DOHH2 (cell line): ENCODE results near the gene ZNF622.

Experiments used
- H3F3A ChIP-seq: fragments of 200-600 bp; sonication (generic), shearing (Covaris generic); 2 replicates; pipeline ENCODE4 v1.6.0; 2016; ENCODE audit warnings: antibody characterized with exemption, mild to moderate bottlenecking; ENCODE audit not compliant: control insufficient read depth, insufficient read depth
- H3K27ac ChIP-seq: fragments of 200-600 bp; sonication (generic); 2 replicates; pipeline ENCODE4 v1.5.1; 2014; ENCODE audit warnings: low read depth, mild to moderate bottlenecking, low read length, moderate library complexity
- H3K27me3 ChIP-seq: fragments of 200-600 bp; sonication (generic); 2 replicates; pipeline ENCODE4 v1.6.1; 2014; ENCODE audit warnings: mild to moderate bottlenecking, low read length, mixed read lengths; ENCODE audit not compliant: control insufficient read depth
- H3K36me3 ChIP-seq: fragments of 200-600 bp; sonication (generic); 2 replicates; pipeline ENCODE4 v1.6.1; 2014; ENCODE audit warnings: mild to moderate bottlenecking, low read length, moderate library complexity, mixed read lengths; ENCODE audit not compliant: control insufficient read depth
- H3K4me1 ChIP-seq: fragments of 200-600 bp; sonication (generic); 2 replicates; pipeline ENCODE4 v1.6.1; 2014; ENCODE audit warnings: mild to moderate bottlenecking, low read length, mixed read lengths; ENCODE audit not compliant: control insufficient read depth
- H3K4me2 ChIP-seq: fragments of 200-600 bp; sonication (generic); 2 replicates; pipeline ENCODE4 v1.6.0; 2014; ENCODE audit warnings: mild to moderate bottlenecking, low read length, moderate library complexity
- H3K4me3 ChIP-seq: fragments of 200-600 bp; sonication (generic); 2 replicates; pipeline ENCODE4 v1.5.1; 2014; ENCODE audit warnings: mild to moderate bottlenecking, low read length, mixed read lengths
- H3K79me2 ChIP-seq: fragments of 200-600 bp; sonication (generic); 2 replicates; pipeline ENCODE4 v1.6.1; 2014; ENCODE audit warnings: mild to moderate bottlenecking, low read length, mixed read lengths; ENCODE audit not compliant: control insufficient read depth
- H3K9me2 ChIP-seq: fragments of 200-600 bp; sonication (generic); replicated peaks from 2 replicates; pipeline ENCODE4 v1.6.1; 2014; ENCODE audit warnings: mild to moderate bottlenecking, low read length, mixed read lengths; ENCODE audit not compliant: control insufficient read depth
- H3K9me3 ChIP-seq: fragments of 200-600 bp; sonication (generic); 2 replicates; pipeline ENCODE4 v1.6.1; 2014; ENCODE audit warnings: antibody characterized with exemption, low read length, mixed read lengths; ENCODE audit not compliant: control insufficient read depth, insufficient read depth
- H4K20me1 ChIP-seq: fragments of 200-600 bp; sonication (generic); 2 replicates; pipeline ENCODE4 v1.6.0; 2014; ENCODE audit warnings: low read depth, mild to moderate bottlenecking, antibody characterized with exemption, low read length, moderate library complexity; ENCODE audit not compliant: control insufficient read depth, insufficient read depth
- EZH2phosphoT487 ChIP-seq: fragments of 200-600 bp; sonication (generic); IDR thresholded peaks from 2 replicates; pipeline ENCODE4 v1.6.1; 2017; ENCODE audit warnings: borderline replicate concordance, mild to moderate bottlenecking, antibody characterized with exemption, low read length, moderate library complexity, mixed read lengths
- TF ChIP-seq, protein P1 (sequence below): fragments of 200-600 bp; sonication (generic); IDR thresholded peaks from one replicate; pipeline ENCODE4 v1.5.1; 2014; ENCODE audit warnings: antibody characterized with exemption, mild to moderate bottlenecking, low read depth, low read length; ENCODE audit not compliant: poor library complexity, severe bottlenecking

The ZNF622 gene

DNA sequence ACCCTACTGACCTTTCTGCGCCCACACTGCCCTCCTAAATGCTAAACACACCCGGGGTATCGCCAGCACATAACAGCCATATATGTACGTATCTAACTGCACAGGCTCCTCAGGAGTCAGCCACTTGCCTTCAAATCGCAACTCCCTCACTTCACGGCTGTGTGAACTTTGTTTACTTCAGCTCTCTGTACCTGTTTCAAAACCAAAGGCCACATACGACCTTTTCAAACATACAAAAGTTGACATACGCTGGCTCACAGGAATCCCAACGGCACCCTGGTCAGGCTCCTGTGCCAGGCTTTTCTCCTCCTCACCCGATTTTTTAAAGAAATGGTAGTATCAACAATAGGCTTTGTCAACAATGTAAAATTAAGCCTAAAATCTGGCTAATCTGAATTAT is 39.0 kb upstream of the ZNF622 start:
- Histone ChIP-seq H3F3A (no peaks in the 10 kb centered on the region), H3K9me2 (no peaks in the 10 kb centered on the region), H3K4me3 (no peak overlapping the region), H3K4me1 (no peaks in the 10 kb centered on the region), H3K27ac (no peak overlapping the region), H3K79me2 (no peaks in the 10 kb centered on the region), H4K20me1 (no peaks in the 10 kb centered on the region), H3K36me3 (no peaks in the 10 kb centered on the region), H3K9me3 (no peaks in the 10 kb centered on the region), H3K4me2 (no peak overlapping the region), H3K27me3 (no peaks in the 10 kb centered on the region)
- TF ChIP-seq EZH2phosphoT487 = no peak
- TF ChIP-seq, protein P1, sequence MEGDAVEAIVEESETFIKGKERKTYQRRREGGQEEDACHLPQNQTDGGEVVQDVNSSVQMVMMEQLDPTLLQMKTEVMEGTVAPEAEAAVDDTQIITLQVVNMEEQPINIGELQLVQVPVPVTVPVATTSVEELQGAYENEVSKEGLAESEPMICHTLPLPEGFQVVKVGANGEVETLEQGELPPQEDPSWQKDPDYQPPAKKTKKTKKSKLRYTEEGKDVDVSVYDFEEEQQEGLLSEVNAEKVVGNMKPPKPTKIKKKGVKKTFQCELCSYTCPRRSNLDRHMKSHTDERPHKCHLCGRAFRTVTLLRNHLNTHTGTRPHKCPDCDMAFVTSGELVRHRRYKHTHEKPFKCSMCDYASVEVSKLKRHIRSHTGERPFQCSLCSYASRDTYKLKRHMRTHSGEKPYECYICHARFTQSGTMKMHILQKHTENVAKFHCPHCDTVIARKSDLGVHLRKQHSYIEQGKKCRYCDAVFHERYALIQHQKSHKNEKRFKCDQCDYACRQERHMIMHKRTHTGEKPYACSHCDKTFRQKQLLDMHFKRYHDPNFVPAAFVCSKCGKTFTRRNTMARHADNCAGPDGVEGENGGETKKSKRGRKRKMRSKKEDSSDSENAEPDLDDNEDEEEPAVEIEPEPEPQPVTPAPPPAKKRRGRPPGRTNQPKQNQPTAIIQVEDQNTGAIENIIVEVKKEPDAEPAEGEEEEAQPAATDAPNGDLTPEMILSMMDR = no peak

DNA sequence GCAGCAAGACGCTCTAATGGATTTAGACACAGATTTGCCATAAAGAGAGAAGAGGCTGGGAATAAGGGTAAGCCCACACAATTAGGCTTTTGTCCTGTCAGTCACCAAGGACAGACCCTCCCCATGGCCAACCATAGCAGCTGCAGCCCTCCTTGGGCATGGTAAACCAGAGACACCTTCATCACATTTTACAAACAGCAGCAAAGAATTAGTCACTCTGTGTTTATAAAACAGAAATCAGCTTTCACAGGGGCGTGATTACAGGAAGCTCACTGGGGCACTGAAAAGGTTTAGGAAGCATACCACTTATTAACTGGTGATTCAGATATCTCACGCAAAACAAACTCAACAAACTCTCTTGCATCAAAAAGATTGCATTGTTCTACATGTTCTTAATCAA is 37.3 kb upstream of the ZNF622 start:
- H3K27ac ChIP-seq = no peak overlapping the region
- H3F3A ChIP-seq = no peaks in the 10 kb centered on the region
- no peak overlapping the region for H3K4me2 ChIP-seq
- H3K36me3 ChIP-seq = no peaks in the 10 kb centered on the region
- H4K20me1 ChIP-seq = no peaks in the 10 kb centered on the region
- no peaks in the 10 kb centered on the region for H3K79me2 ChIP-seq
- H3K9me3 ChIP-seq = no peaks in the 10 kb centered on the region
- TF ChIP-seq, protein P1 = no peak
- TF ChIP-seq EZH2phosphoT487 = no peak
- no peaks in the 10 kb centered on the region for H3K27me3 ChIP-seq
- H3K9me2 ChIP-seq = no peaks in the 10 kb centered on the region
- H3K4me3 ChIP-seq = no peak overlapping the region
- no peaks in the 10 kb centered on the region for H3K4me1 ChIP-seq

DNA sequence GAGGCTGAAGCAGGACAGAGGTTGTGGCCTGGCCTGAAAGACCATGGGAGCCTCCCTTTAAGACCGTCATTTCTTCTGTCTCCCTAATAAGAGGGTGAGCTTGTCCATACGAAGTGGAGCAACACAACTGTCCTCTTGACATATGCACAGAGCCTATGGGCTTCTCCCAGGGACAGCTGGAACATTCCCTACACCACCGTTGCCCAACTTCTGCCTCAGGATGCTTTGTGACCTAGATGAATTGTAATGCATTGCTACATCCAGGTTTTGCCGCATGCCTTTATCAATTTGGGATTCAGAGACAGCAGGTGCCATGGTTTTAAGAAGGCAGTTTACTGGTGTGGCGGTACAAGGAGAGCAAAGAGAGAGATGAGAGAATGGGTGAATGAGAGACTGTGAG is 34.4 kb upstream of the ZNF622 start:
- Histone ChIP-seq H3K79me2 (no peaks in the 10 kb centered on the region), H4K20me1 (no peaks in the 10 kb centered on the region), H3K4me2 (no peak overlapping the region), H3K36me3 (no peaks in the 10 kb centered on the region), H3K9me2 (no peaks in the 10 kb centered on the region), H3K4me1 (no peaks in the 10 kb centered on the region), H3K27me3 (no peaks in the 10 kb centered on the region), H3K4me3 (no peak overlapping the region), H3F3A (no peaks in the 10 kb centered on the region), H3K27ac (no peak overlapping the region), H3K9me3 (peaks cover 4% of the 10 kb centered on the region; the same call in 1 of the 2 replicates)
- no peak for TF ChIP-seq EZH2phosphoT487
- TF ChIP-seq, protein P1 = no peak

DNA sequence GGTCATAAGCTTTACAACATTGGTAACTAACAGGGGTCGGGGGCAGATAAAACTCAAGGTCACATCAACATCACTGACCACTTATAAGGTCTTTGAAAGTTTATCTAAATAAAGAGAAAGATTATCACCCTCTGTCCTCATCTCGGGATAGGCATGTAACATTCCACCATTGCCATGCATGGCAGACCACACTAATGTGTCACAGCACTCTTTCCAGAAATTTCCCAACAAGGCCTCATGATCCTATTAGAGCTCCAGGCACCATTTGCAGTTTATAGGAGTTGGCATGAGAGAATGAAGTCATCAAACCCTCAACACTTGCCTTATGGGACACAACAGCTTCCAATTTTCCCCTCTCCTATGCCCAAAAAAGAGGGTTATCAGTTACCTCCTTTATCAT is 31.9 kb upstream of the ZNF622 start:
- H3K36me3 ChIP-seq = no peaks in the 10 kb centered on the region
- no peaks in the 10 kb centered on the region for H3K9me2 ChIP-seq
- no peak for TF ChIP-seq EZH2phosphoT487
- TF ChIP-seq, protein P1 = no peak
- H3K27me3 ChIP-seq = no peaks in the 10 kb centered on the region
- no peaks in the 10 kb centered on the region for H4K20me1 ChIP-seq
- H3K4me1 ChIP-seq = no peaks in the 10 kb centered on the region
- no peaks in the 10 kb centered on the region for H3K79me2 ChIP-seq
- H3K27ac ChIP-seq = no peak overlapping the region
- no peak overlapping the region for H3K4me2 ChIP-seq
- no peaks in the 10 kb centered on the region for H3F3A ChIP-seq
- no peak overlapping the region for H3K4me3 ChIP-seq
- H3K9me3 ChIP-seq = peaks cover 9% of the 10 kb centered on the region; the same call in 1 of the 2 replicates
